GDM1 (cell line): ENCODE measurements around the gene HES4.
"Not testable (repeated sequence)": the region's sequence is repeated elsewhere in the genome, so short reads cannot be mapped to it uniquely, and the experiment has no call there.

Experiments used
- DNase-seq: peaks from one replicate; lab custom pipeline; 2025; lab: John Stamatoyannopoulos, UW

HES4 gene

GRCh38 chr1:998745-998994, 1.2 kb downstream of the HES4 start:
- DNase-seq = no peak

GRCh38 chr1:997993-998744, 1.7 kb downstream of the HES4 start:
- DNase-seq = no peak

- no peak for DNase-seq
Observed at GRCh38 chr1:997713-997992, 2.2 kb downstream of the HES4 start.

GRCh38 chr1:996851-997712, 2.8 kb downstream of the HES4 start:
- DNase-seq = no peak

- no peak for DNase-seq
Observed at GRCh38 chr1:995665-996633, 3.9 kb downstream of the HES4 start.

GRCh38 chr1:994546-994945, 5.4 kb downstream of the HES4 start:
- DNase-seq = not testable (repeated sequence)

GRCh38 chr1:993379-993995, 6.4 kb downstream of the HES4 start:
- DNase-seq = no peak

GRCh38 chr1:992362-992761, 7.5 kb downstream of the HES4 start:
- DNase-seq = no peak

- DNase-seq = no peak
Observed at GRCh38 chr1:991895-992294, 8.0 kb downstream of the HES4 start.

- not testable (repeated sequence) for DNase-seq
Observed at GRCh38 chr1:991275-991674, 8.6 kb downstream of the HES4 start.

- not testable (repeated sequence) for DNase-seq
Observed at GRCh38 chr1:988061-988460, 11.8 kb downstream of the HES4 start.

GRCh38 chr1:985126-985525, 14.8 kb downstream of the HES4 start:
- no peak for DNase-seq

- no peak for DNase-seq
Observed at GRCh38 chr1:984476-984814, 15.5 kb downstream of the HES4 start.

- no peak for DNase-seq
Observed at GRCh38 chr1:983798-984475, 16.0 kb downstream of the HES4 start.

- no peak for DNase-seq
Observed at GRCh38 chr1:982765-983436, 17.0 kb downstream of the HES4 start.

GRCh38 chr1:981955-982558, 17.8 kb downstream of the HES4 start, which contains the start of gene PERM1:
PERM1 (minus strand) TSS chr1:982093; CDS start chr1:981029, 1,064 bp downstream.
- no peak for DNase-seq

GRCh38 chr1:981491-981954, 18.4 kb downstream of the HES4 start:
- no peak for DNase-seq

- DNase-seq = no peak
Observed at GRCh38 chr1:980602-981395, 19.1 kb downstream of the HES4 start.

GRCh38 chr1:980137-980571, 19.7 kb downstream of the HES4 start:
- no peak for DNase-seq

GRCh38 chr1:979744-980072, 20.2 kb downstream of the HES4 start:
- no peak for DNase-seq
